HepG2 (cell line): ENCODE data around the gene TADA3. TPM values are rescaled to one million over a fixed set of nuclear protein-coding genes. Genes with fewer than 3 reads are reported as not detected.

ENCODE experiments used
- GABPA ChIP-seq, 2 experiments: IDR thresholded peaks; 2 replicates each; pipeline ENCODE4 v1.6.1; 2011 to 2016; ENCODE audit warnings: low read depth in 2 of 2, low read length in 1 of 2, missing biosample characterization in 1 of 2, missing genetic modification characterization in 1 of 2
- GFI1 ChIP-seq: sonication (generic); formaldehyde crosslinking; IDR thresholded peaks from 2 replicates; pipeline ENCODE4 v1.5.0; 2020; ENCODE audit warnings: missing genetic modification reagents, mild to moderate bottlenecking, borderline replicate concordance
- HIC2 ChIP-seq: sonication (generic); formaldehyde crosslinking; IDR thresholded peaks from 2 replicates; pipeline ENCODE4 v1.9.0; 2022; ENCODE audit warnings: low read depth, missing genetic modification reagents
- HNF1A ChIP-seq, 2 experiments: sonication (generic) in 1 of 2; formaldehyde crosslinking in 1 of 2; IDR thresholded peaks; 2 replicates each; pipeline versions ENCODE4 v1.4.0 to v1.6.1; 2016 to 2020; ENCODE audit warnings: borderline replicate concordance in 1 of 2, low read depth in 1 of 2, mild to moderate bottlenecking in 1 of 2, missing genetic modification reagents in 1 of 2
- HOMEZ ChIP-seq: IDR thresholded peaks from 2 replicates; pipeline ENCODE4 v1.6.1; 2016; ENCODE audit warnings: low read depth
- NCOA1 ChIP-seq: sonication (generic); formaldehyde crosslinking; IDR thresholded peaks from 2 replicates; pipeline ENCODE4 v1.9.0; 2021; ENCODE audit warnings: missing genetic modification reagents
- RBAK ChIP-seq: sonication (generic); formaldehyde crosslinking; IDR thresholded peaks from 2 replicates; pipeline ENCODE4 v1.5.1; 2020; ENCODE audit warnings: mild to moderate bottlenecking, missing genetic modification reagents
- SIX4 ChIP-seq: sonication (generic); formaldehyde crosslinking; IDR thresholded peaks from 2 replicates; pipeline ENCODE4 v1.4.0; 2020; ENCODE audit warnings: missing genetic modification reagents
- UBTF ChIP-seq: sonication (generic); formaldehyde crosslinking; IDR thresholded peaks from 2 replicates; pipeline ENCODE4 v1.4.0; 2020; ENCODE audit warnings: mild to moderate bottlenecking, missing genetic modification reagents
- ZNF282 ChIP-seq: fragments of 450-650 bp; IDR thresholded peaks from 2 replicates; pipeline ENCODE4 v1.6.1; 2018; ENCODE audit not compliant: partially characterized antibody
- ZNF354B ChIP-seq: sonication (generic); formaldehyde crosslinking; IDR thresholded peaks from 2 replicates; pipeline ENCODE4 v1.8.0; 2022; ENCODE audit warnings: mild to moderate bottlenecking, missing genetic modification reagents
- ZNF563 ChIP-seq: sonication (generic); formaldehyde crosslinking; IDR thresholded peaks from 2 replicates; pipeline ENCODE4 v1.8.0; 2022; ENCODE audit warnings: mild to moderate bottlenecking, moderate library complexity, missing genetic modification reagents
- ZNF572 ChIP-seq: sonication (generic); formaldehyde crosslinking; IDR thresholded peaks from 2 replicates; pipeline ENCODE4 v1.5.1; 2020; ENCODE audit warnings: mild to moderate bottlenecking, missing genetic modification reagents
- ZNF672 ChIP-seq: sonication (generic); formaldehyde crosslinking; IDR thresholded peaks from 2 replicates; pipeline ENCODE4 v1.8.1; 2022; ENCODE audit warnings: missing genetic modification reagents
- ZNF747 ChIP-seq: sonication (generic); formaldehyde crosslinking; IDR thresholded peaks from 2 replicates; pipeline ENCODE4 v1.8.1; 2023; ENCODE audit warnings: missing genetic modification reagents, mild to moderate bottlenecking, borderline replicate concordance
- ZNF768 ChIP-seq: sonication (generic); formaldehyde crosslinking; IDR thresholded peaks from 2 replicates; pipeline ENCODE4 v1.4.0; 2020; ENCODE audit warnings: missing genetic modification reagents
- polyA plus RNA-seq, 8 experiments: library from polyadenylated mRNA; depleted of rRNA in 3 of 8; stranded (reverse) in 7 of 8; unstranded in 1 of 8; fragments of >200 nt; fragmentation: Illumina TruSeq in 4 of 8; extraction: Trizol in 4 of 8; gene quantifications; 2 replicates each; pipeline versions ENCODE4 v1.2.1 to v1.2.3, GENCODE V29; 2011 to 2016; ENCODE audit warnings: low read depth in 4 of 8, missing spikeins in 1 of 8, mixed read lengths in 1 of 8; ENCODE audit not compliant: insufficient read depth in 1 of 8
- total RNA-seq, 5 experiments: library from RNA; depleted of rRNA; stranded (reverse); fragments of >200 nt; fragmentation: Illumina TruSeq; extraction: Trizol; gene quantifications; 2 replicates each; pipeline ENCODE4 v1.2.3, GENCODE V29; 2016; ENCODE audit warnings: low read depth in 1 of 5

The TADA3 gene
- total and polyA plus RNA-seq, 2 of the 13 experiments (the other 11 are each of a cell fraction or from before 2014, with no cell fraction given), result 32.1 to 37.1 TPM

GRCh38 chr3:9792405-9793160, at the start of gene TADA3, which contains the start of gene ARPC4 (continued):
- no peak; the same call in 1 of the 2 replicates for TF ChIP-seq UBTF (CRISPR knock-in tag)
- TF ChIP-seq ZNF282, result no peak
- no peak for TF ChIP-seq HNF1A (IDR thresholded peaks at IDR 0.05; ENCODE audit: low read depth)
- TF ChIP-seq HNF1A (CRISPR knock-in tag; IDR thresholded peaks at IDR 0.05; ENCODE audit: borderline replicate concordance), result peak; percentile 40; the same call in 1 of the 2 replicates
- no peak for TF ChIP-seq NCOA1 (CRISPR knock-in tag)
- TF ChIP-seq ZNF354B (CRISPR knock-in tag), result no peak
- TF ChIP-seq ZNF672, result no peak
- no peak for TF ChIP-seq ZNF572 (CRISPR knock-in tag)
- TF ChIP-seq ZNF563 (CRISPR knock-in tag), result peak; percentile 51; the same call in 1 of the 2 replicates
- TF ChIP-seq GABPA (IDR thresholded peaks at IDR 0.05; ENCODE audit: low read depth, low read length), result peak; percentile 80
- TF ChIP-seq GABPA (CRISPR knock-in tag; IDR thresholded peaks at IDR 0.05; ENCODE audit: low read depth), result peak; percentile 93
- no peak; the same call in 1 of the 2 replicates for TF ChIP-seq GFI1 (CRISPR knock-in tag)
- no peak for TF ChIP-seq ZNF768 (CRISPR knock-in tag)
- peak; percentile 22; the same call in 1 of the 2 replicates for TF ChIP-seq ZNF747 (CRISPR knock-in tag)
- no peak for TF ChIP-seq RBAK (CRISPR knock-in tag)
- TF ChIP-seq HIC2 (CRISPR knock-in tag), result 0 out of 2 replicates have a peak, but pooled peaks have one; percentile 4
- no peak for TF ChIP-seq SIX4 (CRISPR knock-in tag)
- no peak for TF ChIP-seq HOMEZ
